Stimulated activated naive CD4-positive, alpha-beta T cell (primary cell): Measurements from ENCODE around the gene TMEM204.
"Not testable (repeated sequence)": the region's sequence is repeated elsewhere in the genome, so short reads cannot be mapped to it uniquely, and the experiment has no call there.

ENCODE experiments used
- DNase-seq, 6 experiments: peaks; one replicate each; lab custom pipeline; 2025; lab: John Stamatoyannopoulos, UW

Gene TMEM204

DNA sequence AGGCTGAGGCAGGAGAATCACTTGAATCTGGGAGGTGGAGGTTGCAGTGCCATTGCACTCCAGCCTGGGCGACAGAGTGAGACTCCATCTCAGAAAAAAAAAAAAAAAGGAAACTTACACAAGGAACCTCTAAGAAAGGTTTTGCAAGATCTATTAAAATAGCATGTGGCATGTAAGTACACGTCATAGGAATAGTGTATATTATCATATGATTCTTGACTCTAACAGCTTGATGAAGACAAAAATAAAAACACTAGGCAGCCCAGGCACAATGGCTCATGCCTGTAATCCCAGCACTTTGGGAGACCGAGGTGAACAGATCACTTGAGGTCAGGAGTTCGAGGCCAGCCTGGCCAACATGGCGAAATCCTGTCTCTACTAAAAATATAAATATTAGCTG lies 62.0 kb downstream of the TMEM204 start:
- DNase-seq: not testable (repeated sequence)

DNA sequence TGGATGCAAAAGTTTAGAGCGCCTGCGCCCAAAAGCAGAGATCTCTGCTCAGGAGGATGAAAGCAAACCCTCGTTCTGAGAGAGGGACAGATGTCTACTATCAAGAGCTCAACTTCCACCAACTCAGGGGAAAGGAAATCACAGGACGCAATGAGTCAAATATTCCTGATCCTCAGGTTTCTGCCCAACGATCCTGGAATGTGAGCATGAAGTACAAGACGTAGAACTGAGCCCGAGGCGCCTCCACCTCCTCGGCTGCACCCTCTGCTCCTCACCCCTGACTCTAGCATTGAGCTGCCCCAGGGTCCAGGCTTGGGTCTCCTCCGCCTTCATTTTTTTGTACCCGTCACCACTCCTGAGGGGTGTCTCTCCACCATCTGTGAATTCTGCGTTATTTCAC lies 63.0 kb downstream of the TMEM204 start:
- no peak for DNase-seq

DNA sequence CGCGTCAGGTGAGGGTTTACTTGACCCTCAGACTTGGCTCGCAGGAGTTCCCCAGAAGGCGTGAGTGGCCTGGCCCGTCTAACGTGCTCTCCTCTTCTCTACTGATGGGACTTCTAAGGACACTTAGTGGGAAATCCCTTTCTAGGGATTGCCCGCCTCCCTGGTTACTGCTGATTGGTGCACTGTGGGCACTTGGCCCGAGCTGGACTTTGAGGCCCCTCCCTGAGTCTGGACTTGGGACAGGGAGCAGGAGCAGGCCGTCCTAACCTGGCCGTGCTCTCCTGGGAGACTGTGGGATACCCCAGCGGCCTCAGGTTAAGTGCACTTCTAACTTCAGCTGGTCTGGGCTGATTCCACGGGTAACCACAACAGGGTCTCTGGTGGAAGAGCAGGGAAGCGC lies 63.7 kb downstream of the TMEM204 start:
- no peak for DNase-seq

DNA sequence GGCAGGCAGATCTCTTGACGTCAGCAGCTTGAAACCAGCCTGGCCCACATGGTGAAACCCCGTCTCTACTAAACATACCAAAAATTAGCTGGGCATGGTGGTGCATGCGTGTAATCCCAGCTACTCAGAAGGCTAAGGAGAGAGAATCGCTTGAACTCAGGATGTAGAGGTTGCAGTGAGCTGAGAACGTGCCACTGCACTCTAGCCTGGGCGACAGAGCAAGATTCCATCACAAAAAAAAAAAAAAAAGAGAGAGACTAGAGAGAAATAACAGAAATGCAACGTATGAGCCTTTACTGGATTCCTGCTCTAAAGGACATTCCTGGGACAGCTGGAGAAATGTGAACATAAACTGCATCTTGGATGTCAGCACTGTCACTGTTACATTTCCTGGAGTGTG lies 67.6 kb downstream of the TMEM204 start:
- no peak for DNase-seq

DNA sequence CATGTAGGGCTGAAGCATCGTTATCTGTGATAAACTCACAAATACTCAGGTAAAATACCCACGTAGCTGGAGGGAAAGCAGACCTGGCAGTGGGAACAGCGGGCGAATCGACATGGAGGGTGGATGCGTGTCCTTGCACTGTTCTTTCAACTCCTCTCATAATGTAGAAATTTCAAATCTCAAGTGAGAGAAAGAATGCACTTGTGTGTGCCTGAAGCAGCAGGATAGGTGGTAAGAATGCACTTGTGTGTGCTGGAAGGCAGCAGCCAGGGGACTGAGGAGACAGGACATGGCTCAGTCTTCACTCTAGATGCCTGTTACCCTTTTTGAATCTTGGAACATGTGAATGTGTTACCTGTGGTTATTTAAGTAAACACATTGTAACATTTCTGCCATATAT lies 68.0 kb downstream of the TMEM204 start:
- no peak for DNase-seq

- DNase-seq: no peak
Observed at GRCh38 chr16:1602285-1602684, 68.8 kb downstream of the TMEM204 start.
